Measurements from ENCODE around the gene CNOT8. TPM values are rescaled to one million over a fixed set of nuclear protein-coding genes. Genes with fewer than 3 reads are reported as not detected.

The CNOT8 gene
- total RNA-seq, 1 experiment from 2014 or later: 45.0 TPM

MicroRNA genes within 50 kb of the gene (microRNA counts, 767-probe panel; counts per million panel counts)
- not detected for microRNA hsa-miR-378h

Small RNA genes lying within 50 kb of the gene (microRNA-seq; reads per million reads assigned to microRNA genes)
- gene MIR378H (ENCODE audit: borderline number of aligned reads): not detected

Other genes with a start within 250 kb of the CNOT8 start
- gene LARP1, start 103.2 kb upstream of the CNOT8 start, total RNA-seq (2021; ENCODE audit: unreplicated experiment): 201 TPM
- gene FAXDC2, start 8.0 kb upstream of the CNOT8 start, total RNA-seq (2021; ENCODE audit: unreplicated experiment): 0.22 TPM
- gene GEMIN5, start 79.6 kb downstream of the CNOT8 start, total RNA-seq (2021; ENCODE audit: unreplicated experiment): 35.9 TPM
- gene MRPL22, start 82.4 kb downstream of the CNOT8 start, total RNA-seq (2021; ENCODE audit: unreplicated experiment): 68.3 TPM
- gene KIF4B, start 155.1 kb downstream of the CNOT8 start, total RNA-seq (2021; ENCODE audit: unreplicated experiment): 0.12 TPM